DMS53 (cell line): Measurements from ENCODE around the gene RAB11FIP3.
A peak's percentile ranks its signal among the peaks of the same experiment; 100 is the strongest.
"Not testable (repeated sequence)": the region's sequence is repeated elsewhere in the genome, so short reads cannot be mapped to it uniquely, and the experiment has no call there.

ENCODE experiments used
- DNase-seq: peaks from one replicate; lab custom pipeline; 2025; lab: John Stamatoyannopoulos, UW

Gene RAB11FIP3

GRCh38 chr16:467249-467871 lies 41.9 kb downstream of the RAB11FIP3 start:
- not testable (repeated sequence) for DNase-seq

GRCh38 chr16:468068-468821 lies 42.8 kb downstream of the RAB11FIP3 start:
- no peak for DNase-seq

- not testable (repeated sequence) for DNase-seq
Observed at GRCh38 chr16:469459-469858, 44.0 kb downstream of the RAB11FIP3 start.

- peak; percentile 17 for DNase-seq
Observed at GRCh38 chr16:470418-470817, 45.0 kb downstream of the RAB11FIP3 start.

GRCh38 chr16:471353-472198 lies 46.1 kb downstream of the RAB11FIP3 start:
- DNase-seq = no peak

GRCh38 chr16:472199-472504 lies 46.7 kb downstream of the RAB11FIP3 start:
- DNase-seq = no peak

- DNase-seq = no peak
Observed at GRCh38 chr16:473046-474043, 47.9 kb downstream of the RAB11FIP3 start.

- no peak for DNase-seq
Observed at GRCh38 chr16:474420-475122, 49.1 kb downstream of the RAB11FIP3 start.

- no peak for DNase-seq
Observed at GRCh38 chr16:476039-476438, 50.6 kb downstream of the RAB11FIP3 start.

- no peak for DNase-seq
Observed at GRCh38 chr16:477301-478157, 52.1 kb downstream of the RAB11FIP3 start.

- DNase-seq = not testable (repeated sequence)
Observed at GRCh38 chr16:478287-478686, 52.8 kb downstream of the RAB11FIP3 start.

GRCh38 chr16:482468-483185 lies 57.2 kb downstream of the RAB11FIP3 start:
- DNase-seq = no peak

- DNase-seq = no peak
Observed at GRCh38 chr16:483341-484075, 58.1 kb downstream of the RAB11FIP3 start.

GRCh38 chr16:489606-490005 lies 64.2 kb downstream of the RAB11FIP3 start:
- DNase-seq = no peak

GRCh38 chr16:490768-491167 lies 65.3 kb downstream of the RAB11FIP3 start:
- DNase-seq = no peak

- no peak for DNase-seq
Observed at GRCh38 chr16:491220-491919, 65.9 kb downstream of the RAB11FIP3 start.

- no peak for DNase-seq
Observed at GRCh38 chr16:492211-492875, 66.9 kb downstream of the RAB11FIP3 start.
